Mesodermal cell (in vitro differentiated cells): ENCODE measurements around the gene TBC1D2B.

Source experiments
- H3K27ac ChIP-seq: 2 replicates; pipeline ENCODE4 v1.7.0; 2013; ENCODE audit warnings: mild to moderate bottlenecking, low read depth, low read length, moderate library complexity; ENCODE audit not compliant: severe bottlenecking
- H3K36me3 ChIP-seq: 2 replicates; pipeline ENCODE4 v1.7.1; 2013; ENCODE audit warnings: mild to moderate bottlenecking, low read length, moderate library complexity; ENCODE audit not compliant: control insufficient read depth, insufficient read depth
- H3K4me1 ChIP-seq: one replicate; pipeline ENCODE4 v1.7.1; 2013; ENCODE audit warnings: mild to moderate bottlenecking, low read length; ENCODE audit not compliant: insufficient read depth, control insufficient read depth, poor library complexity, severe bottlenecking
- H3K4me3 ChIP-seq: 2 replicates; pipeline ENCODE4 v1.7.0; 2013; ENCODE audit warnings: low read length, control low read depth, mild to moderate bottlenecking; ENCODE audit not compliant: insufficient read depth, poor library complexity, severe bottlenecking; ENCODE audit errors: extremely low read depth
- H3K9me3 ChIP-seq: 2 replicates; pipeline ENCODE4 v1.7.1; 2013; ENCODE audit warnings: mild to moderate bottlenecking, low read length, moderate library complexity; ENCODE audit not compliant: control insufficient read depth
- WGBS, 2 experiments: methylation state at CpG; one replicate each; pipeline ENCODE4 v1.1.5; 2013; ENCODE audit warnings: missing lambda C conversion rate in 2 of 2; ENCODE audit not compliant: insufficient coverage in 2 of 2; 5-methylcytosine and 5-hydroxymethylcytosine counted together

The TBC1D2B gene

DNA sequence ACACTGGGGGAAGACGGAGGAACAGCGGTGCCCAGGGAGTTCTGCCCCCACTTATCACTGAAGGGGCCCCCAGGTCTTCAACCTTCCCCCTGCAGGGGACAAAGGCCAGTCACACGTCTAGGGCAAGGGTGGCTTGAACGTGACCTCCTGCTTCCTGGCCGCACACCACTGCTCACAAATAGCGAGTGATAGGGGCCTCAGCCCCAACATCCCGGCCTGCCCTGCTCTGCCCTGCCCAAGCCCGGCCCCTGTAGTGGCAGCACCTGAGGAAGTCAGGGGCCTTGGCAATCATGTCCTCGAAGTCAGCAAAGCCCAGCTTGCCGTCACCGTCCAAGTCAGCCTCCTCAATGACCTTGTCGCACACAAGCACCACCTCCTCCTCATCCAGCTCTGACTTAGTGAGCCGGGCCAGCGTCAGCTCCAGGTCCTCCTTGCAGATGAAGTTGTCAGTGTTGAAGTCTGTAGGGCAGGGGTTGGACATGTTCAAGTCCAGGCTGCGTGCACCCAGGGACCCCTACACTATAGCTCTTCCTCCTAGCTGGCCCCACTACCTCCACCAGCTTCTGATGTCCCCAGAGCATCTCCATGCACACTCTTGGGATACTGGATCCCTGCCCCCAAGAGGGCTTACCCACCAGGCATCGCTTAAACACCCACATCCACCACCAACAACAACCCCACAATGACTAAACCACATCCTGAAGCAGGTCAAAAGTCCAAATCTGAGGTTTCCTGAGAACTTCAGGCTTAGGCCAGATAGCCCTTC is 28.1 kb upstream of the TBC1D2B start:
- Histone ChIP-seq H3K4me1 (no peaks in the 10 kb centered on the region), H3K9me3 (no peaks in the 10 kb centered on the region), H3K27ac (no peak overlapping the region), H3K36me3 (no peaks in the 10 kb centered on the region), H3K4me3 (no peak overlapping the region)
- WGBS, 2 experiments, result 90 to 92% methylated on average over 9 to 11 of the region's 16 CpGs

GRCh38 chr15:78104566-78105475 is 27.3 kb upstream of the TBC1D2B start:
- H3K4me3 ChIP-seq, result no peak overlapping the region
- no peaks in the 10 kb centered on the region for H3K4me1 ChIP-seq
- H3K9me3 ChIP-seq, result no peaks in the 10 kb centered on the region
- WGBS, 2 experiments, result 83 to 93% methylated on average over 8 of the region's 12 CpGs
- no peak overlapping the region for H3K27ac ChIP-seq
- no peaks in the 10 kb centered on the region for H3K36me3 ChIP-seq

- WGBS, 2 experiments, result 82 to 97% methylated on average over 3 to 4 of the region's 4 CpGs
- no peak overlapping the region for H3K4me3 ChIP-seq
- no peaks in the 10 kb centered on the region for H3K36me3 ChIP-seq
- no peaks in the 10 kb centered on the region for H3K4me1 ChIP-seq
- H3K27ac ChIP-seq, result no peak overlapping the region
- no peaks in the 10 kb centered on the region for H3K9me3 ChIP-seq
These were observed 26.6 kb upstream of the TBC1D2B start for GRCh38 chr15:78104119-78104479.

DNA sequence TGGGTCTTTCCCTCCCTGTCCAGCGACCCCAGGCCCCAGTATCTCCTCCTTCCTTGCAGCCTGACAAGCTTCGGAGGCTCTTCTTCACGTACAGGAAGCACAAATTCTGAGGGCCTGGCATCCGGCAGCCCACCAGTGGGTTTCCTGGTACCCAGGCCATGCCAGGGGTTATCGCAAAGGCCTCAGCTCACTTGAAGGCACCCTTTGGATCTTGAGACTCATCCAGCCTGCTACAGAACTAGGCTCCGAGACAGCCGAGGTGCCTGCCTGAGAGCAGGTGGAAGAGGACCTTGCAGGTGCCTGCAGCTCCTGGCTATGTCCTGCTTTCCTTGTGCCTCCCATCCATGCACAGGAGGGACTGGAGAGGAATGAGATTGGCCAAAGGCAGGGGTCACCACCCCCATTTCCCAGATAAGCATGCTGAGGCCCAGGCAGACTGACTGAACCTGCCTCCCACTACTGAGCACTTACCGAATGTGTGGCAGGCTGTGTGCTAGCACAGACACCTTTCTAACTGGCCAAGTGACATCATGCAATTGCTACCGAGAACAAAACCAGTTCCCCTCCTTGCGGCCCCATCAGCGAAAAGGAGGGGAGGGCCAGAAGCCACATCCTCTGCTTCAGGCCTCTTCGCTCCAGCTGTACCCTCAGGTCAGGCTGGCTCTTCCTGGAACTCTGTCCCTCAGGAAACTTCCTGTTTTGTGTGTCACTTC is 26.1 kb upstream of the TBC1D2B start:
- WGBS, 2 experiments, result 92 to 93% methylated on average over 11 to 12 of the region's 12 CpGs
- Histone ChIP-seq H3K4me3 (no peak overlapping the region), H3K27ac (no peak overlapping the region), H3K36me3 (no peaks in the 10 kb centered on the region), H3K9me3 (no peaks in the 10 kb centered on the region), H3K4me1 (no peaks in the 10 kb centered on the region)

DNA sequence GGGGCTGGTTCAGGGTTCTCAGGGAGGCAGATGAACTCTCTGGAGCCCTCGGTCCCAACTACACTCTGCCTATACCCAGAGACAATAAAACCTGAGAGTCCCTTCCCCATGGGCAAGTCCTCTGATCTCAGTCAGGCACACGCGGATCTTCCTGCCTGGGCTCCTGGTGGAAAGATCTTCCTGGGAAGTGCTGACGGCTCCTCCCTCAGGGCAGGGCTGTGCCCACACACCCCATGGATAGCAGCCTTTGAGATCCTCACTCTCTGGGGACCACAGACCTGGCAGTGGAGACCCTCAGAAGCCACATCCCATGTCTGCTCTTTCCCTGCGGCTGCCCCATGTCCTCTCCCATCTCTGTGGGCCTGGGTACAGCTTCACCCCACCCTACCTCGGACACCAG is 25.2 kb upstream of the TBC1D2B start:
- no peak overlapping the region for H3K27ac ChIP-seq
- H3K9me3 ChIP-seq, result no peaks in the 10 kb centered on the region
- no peaks in the 10 kb centered on the region for H3K4me1 ChIP-seq
- no peaks in the 10 kb centered on the region for H3K36me3 ChIP-seq
- WGBS, 2 experiments, result 74 to 77% methylated on average over 4 to 6 of the region's 6 CpGs
- no peak overlapping the region for H3K4me3 ChIP-seq

DNA sequence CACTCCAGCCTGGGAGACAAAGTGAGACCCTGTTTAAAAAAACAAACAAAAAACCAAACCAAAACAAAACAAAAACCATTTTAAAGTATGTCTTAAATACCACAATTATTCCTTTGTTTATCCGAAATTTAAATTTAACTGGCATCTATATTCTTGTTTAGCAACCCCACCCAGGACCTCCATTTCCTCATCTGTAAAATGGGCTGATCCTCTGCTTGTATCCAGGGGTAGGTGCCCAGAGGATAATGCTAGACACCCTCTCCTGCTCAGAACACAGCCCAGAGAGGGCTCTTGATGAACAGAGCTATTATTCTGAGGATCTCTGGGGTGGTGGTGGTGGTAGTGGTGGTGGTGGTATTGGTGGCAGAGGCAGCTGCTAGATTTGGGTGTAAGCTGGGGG is 24.7 kb upstream of the TBC1D2B start:
- Histone ChIP-seq H3K9me3 (no peaks in the 10 kb centered on the region), H3K27ac (no peak overlapping the region), H3K36me3 (no peaks in the 10 kb centered on the region), H3K4me1 (no peaks in the 10 kb centered on the region), H3K4me3 (no peak overlapping the region)
- WGBS, 2 experiments, result 80 to 100% methylated on average over 1 of the region's 1 CpG

DNA sequence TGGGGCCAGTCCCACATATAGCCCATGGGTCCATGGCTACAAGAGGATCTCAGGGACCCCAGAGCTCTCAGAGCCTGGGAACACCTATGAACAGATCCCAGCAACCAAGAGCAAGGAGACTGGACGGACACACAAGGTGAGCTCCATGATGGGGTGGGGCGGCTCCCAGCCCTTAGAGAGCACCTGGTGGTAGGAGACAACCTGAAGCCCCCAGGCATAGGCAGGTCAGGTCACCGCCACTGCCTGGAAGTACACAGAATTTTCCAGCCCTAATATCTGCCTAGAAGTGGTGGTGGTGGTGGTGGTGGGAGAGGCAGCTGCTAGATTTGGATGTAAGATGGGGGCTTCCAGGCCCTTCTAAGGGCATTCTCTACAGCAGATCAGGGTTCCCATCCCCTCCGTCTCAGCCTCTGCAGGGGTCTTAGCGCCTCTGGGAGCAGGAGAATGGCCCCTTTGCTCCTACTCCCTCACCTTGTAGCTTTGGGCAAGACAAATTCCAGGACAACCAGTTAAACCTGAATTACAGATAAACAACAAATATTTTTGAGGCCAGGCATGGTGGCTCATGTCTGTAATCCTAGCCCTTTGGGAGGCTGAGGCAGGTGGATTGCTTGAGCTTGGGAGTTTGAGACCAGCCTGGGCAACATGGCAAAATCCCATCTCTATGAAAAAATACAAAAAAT is 24.1 kb upstream of the TBC1D2B start:
- no peak overlapping the region for H3K27ac ChIP-seq
- no peak overlapping the region for H3K4me3 ChIP-seq
- WGBS, 2 experiments, result 86 to 96% methylated on average over 2 to 4 of the region's 5 CpGs
- no peaks in the 10 kb centered on the region for H3K4me1 ChIP-seq
- H3K9me3 ChIP-seq, result no peaks in the 10 kb centered on the region
- H3K36me3 ChIP-seq, result no peaks in the 10 kb centered on the region

GRCh38 chr15:78100886-78101285 is 23.4 kb upstream of the TBC1D2B start:
- no peaks in the 10 kb centered on the region for H3K4me1 ChIP-seq
- 93 to 100% methylated on average over 2 of the region's 2 CpGs for WGBS, 2 experiments
- no peak overlapping the region for H3K27ac ChIP-seq
- no peaks in the 10 kb centered on the region for H3K36me3 ChIP-seq
- no peak overlapping the region for H3K4me3 ChIP-seq
- no peaks in the 10 kb centered on the region for H3K9me3 ChIP-seq

DNA sequence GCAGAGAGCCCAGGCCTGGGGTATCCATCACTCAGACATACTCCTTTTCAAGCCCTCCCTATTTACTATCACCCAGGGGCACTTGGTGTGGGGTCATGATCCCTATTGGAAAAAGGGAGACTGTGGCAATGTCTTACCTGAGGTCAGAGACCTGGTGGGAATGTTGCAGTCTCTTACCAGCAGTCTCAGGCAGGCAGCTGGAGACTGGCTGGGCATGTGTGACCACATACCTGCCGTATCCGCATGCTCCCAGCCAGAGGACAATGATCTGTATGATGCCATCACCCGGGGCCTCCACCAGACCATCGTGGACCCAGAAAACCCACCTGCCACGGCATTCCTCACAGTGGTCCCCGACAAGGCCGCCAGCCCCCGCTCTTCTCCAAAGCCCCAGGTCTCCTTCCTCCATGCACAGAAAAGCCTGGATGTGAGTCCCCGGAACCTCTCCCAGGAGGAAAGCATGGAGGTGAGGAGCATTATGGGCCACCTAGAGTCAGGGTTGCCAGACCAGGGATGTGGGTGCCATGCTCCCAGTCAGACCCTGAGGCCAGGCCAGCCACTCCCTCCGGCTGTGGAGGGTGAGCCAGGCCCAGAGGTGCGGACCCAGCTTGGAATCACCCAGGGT is 20.7 kb upstream of the TBC1D2B start:
- no peaks in the 10 kb centered on the region for H3K36me3 ChIP-seq
- WGBS, 2 experiments, result 91 to 93% methylated on average over 8 to 10 of the region's 11 CpGs
- H3K9me3 ChIP-seq, result no peaks in the 10 kb centered on the region
- no peaks in the 10 kb centered on the region for H3K4me1 ChIP-seq
- H3K4me3 ChIP-seq, result no peak overlapping the region
- no peak overlapping the region for H3K27ac ChIP-seq

DNA sequence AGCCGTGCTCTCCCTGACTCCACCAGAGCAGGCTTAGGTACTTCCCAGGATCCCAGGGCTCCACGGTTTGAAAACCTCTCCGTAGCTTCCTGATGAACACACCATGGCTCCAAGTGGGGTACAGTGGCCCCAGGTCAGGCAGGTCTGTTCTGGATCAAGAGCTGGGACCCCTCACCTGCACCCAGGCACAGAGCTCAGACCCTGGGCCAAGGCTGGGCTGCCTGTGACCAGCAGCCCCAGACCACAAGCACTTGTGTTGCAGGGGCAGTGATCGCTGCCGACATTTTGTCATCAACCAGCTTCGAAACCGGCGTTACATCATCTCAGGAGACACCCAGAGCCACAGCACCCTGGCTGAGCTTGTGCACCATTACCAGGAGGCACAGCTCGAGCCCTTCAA is 20.2 kb upstream of the TBC1D2B start:
- Histone ChIP-seq H3K4me3 (no peak overlapping the region), H3K4me1 (no peaks in the 10 kb centered on the region), H3K9me3 (no peaks in the 10 kb centered on the region), H3K36me3 (no peaks in the 10 kb centered on the region), H3K27ac (no peak overlapping the region)
- 81 to 86% methylated on average over 8 to 9 of the region's 9 CpGs for WGBS, 2 experiments
